GOT3 (cell line): ENCODE results near the gene TNS3.
"Not testable (repeated sequence)": the region's sequence is repeated elsewhere in the genome, so short reads cannot be mapped to it uniquely, and the experiment has no call there.

Experiments used
- DNase-seq: peaks from one replicate; lab custom pipeline; 2025; ENCODE audit warnings: mixed read lengths; lab: John Stamatoyannopoulos, UW

Gene TNS3

DNA sequence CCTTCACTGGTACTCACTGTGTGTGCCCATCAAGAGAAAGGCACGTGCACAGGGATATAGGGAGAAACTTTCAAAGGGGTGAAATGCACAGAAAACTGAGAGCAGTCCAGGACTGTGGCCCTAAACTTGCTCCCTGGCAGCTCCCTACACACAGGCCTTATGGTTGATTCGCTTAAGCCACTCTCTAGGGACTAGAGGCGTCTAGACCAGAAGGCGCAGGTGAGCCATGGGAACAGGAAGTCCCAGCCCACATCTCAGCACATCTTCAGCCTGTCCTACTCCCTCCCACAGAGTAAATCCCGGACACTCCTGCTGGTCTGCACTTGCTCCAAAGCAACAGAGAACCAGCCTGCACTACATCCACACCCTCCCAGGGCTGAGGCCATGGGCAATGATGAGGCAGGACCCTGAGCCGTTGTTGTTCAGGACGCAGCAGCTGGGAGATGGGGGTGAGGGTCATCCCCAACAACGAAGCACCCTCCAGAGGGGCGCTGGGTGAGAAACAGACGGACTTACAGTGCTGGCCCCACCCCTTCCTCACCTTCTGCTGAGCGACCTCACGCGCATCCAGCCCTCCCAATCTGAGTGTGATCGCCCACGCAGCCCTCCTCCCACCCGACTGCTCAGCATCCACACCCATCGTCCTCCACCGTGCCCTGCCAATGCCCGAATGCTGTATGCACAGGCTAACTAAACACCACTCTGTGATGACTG is 109.3 kb downstream of the TNS3 start:
- no peak for DNase-seq

DNA sequence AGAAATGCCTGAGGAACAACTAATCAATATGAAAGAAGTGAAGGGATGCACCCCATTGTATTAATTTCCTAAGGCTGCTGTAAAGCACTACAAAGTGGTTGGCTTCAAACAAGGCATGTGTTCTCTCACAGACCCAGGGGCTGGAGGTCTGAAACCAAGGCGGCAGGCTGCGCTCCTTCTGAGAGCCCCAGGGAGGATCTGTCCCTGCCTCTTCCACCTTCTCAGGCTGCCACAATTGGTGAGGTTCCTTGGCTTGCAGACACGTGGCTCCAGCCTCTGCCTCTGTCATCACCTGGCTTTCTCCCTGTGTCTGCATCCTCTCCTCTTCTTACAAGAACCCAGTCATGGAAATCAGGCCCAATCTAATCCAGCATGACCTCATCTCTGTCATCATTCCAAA is 110.1 kb downstream of the TNS3 start:
- DNase-seq, result no peak

DNA sequence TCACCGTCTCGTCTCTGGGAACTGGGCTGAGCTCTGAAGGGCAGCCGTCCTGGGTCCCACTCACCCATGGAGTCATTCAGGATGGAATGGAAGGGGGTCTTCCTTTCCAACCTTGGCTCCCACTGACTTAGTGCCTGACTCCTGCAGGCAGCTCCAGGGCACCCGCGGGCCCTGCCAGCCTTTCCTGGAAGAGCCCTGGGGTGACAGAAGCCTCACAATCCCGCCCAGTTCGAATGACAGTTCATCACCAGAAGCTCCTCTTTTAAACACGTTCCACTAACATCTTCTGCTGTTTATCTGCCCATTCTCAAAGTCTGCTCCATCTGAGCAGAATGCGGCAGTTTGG is 110.6 kb downstream of the TNS3 start:
- no peak for DNase-seq

DNA sequence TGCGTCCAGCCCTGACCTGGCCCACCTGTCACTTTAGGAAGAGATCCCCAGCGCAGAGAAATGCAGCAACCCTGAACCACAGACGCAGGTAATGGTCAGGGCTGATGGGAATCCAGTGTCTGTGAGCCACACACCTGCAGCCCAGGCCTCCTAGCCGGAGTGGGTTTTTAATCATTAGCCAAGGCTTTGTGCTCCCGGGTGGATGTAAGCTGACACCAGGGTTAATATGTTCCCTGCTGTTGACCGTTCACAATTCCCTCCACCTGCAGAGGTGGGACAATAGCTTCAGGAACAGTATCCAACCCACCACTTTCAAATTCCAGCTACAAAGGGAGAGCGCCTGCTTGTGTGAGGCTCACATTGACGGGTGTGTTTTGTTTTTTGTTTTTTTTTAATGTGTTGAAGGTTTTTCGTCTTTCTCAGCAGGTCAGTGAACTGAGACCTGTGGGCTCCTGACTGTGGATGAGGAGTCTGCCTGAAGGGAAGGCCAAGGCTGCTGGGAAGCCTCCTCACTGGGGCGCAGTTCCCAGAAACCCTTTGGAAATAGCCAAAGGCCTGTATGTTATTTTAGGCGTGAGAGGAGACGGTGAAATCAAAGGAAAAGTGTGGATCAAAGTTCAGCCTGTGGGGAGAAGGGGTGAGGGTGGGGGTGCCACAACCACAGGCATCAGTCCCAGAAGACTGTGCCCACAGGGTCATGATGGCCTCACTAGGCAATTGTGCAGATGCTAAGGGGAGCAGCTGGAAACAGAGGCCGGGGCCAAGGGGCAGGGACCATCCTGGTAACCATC is 111.1 kb downstream of the TNS3 start:
- no peak for DNase-seq

DNA sequence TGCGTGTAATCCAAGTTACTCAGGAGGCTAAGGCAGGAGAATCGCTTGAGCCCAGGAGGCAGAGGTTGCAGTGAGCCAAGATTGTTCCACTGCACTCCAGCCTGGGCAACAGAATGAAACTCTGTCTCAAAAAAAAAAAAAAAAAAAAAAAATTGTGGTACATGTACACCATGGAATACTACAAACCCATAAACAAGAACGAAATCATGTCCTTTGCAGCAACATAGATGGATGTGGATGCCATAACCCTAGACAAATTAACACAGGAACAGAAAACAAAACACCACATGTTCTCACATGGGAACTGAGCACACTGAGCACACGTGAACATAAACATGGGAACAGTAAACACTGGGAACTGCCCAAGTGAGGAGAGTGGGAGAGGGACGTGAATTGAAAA is 112.1 kb downstream of the TNS3 start:
- not testable (repeated sequence) for DNase-seq

DNA sequence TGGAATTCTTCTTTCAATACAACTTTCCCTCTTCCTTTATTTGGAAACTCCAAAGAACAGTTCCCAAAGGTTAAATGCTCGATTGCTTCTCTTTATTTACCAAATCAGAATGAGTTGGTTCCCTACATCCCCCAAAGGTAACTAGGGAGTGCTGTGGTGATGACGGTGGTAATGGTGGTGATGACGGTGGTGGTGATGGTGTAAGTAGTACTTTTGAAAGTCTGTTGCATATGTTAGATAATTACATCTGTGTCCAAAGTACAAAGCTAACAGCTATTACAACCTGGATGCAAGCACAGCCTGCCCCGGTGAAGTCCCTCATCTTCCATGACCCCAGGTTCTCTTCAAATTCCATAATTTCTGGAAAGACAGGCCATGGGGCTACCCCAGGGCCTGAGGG is 115.1 kb downstream of the TNS3 start:
- DNase-seq, result no peak

DNA sequence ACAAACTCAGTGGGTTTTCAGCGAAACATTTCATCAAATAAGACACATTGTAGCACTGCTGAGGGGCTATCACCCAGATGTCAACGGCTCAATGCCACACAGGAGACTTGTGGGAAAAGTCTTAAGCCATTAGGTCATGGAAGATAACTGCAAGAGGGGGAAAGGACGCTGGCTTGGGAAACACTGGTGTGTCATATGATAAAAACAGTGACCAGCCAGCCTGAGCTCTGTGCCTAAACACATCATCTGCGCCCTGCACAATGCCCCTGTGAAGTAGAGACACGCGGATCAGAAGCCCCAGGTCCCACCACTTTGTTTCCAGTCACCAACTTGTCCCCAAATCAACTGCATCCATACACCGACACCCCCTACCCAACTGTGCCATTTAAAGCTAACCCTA is 116.7 kb downstream of the TNS3 start:
- DNase-seq, result no peak

DNA sequence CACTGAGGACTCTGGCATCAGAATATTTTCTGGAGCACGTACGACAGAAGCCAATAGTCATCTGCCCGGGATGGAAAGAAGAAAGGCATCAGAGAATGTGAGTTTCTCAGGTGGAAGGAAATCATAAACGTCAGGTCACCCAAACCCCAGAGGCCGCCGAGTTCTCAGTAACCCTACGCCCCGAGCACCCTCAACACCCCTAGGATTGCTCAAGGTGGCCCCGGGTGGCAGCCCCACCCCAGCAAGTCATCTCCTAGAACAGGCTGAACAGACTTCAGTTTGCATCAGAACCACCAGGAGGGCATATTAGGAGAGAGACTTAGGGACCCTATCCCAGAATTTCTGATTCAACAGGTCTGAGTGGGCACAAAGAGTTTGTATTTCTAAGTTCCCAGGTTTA is 117.6 kb downstream of the TNS3 start:
- no peak for DNase-seq

DNA sequence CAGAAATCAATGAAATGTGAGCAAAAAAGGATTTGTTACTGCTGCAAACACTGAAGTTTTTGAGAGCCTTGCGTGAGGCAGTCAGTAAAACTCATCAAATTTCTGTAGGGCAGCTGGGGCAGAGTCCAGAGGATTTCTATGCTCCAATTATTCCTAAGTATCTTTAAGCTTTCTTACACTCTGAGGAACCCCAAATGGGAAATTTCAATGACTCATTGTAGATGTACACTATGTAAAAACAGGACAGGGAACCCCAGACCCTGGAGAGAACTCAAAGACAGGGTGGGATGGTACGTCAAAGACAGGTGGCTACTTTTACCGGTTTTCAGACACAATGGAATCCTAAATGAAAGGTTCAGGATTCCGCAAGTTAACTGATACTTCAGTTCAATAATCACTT is 120.2 kb downstream of the TNS3 start:
- no peak for DNase-seq

DNA sequence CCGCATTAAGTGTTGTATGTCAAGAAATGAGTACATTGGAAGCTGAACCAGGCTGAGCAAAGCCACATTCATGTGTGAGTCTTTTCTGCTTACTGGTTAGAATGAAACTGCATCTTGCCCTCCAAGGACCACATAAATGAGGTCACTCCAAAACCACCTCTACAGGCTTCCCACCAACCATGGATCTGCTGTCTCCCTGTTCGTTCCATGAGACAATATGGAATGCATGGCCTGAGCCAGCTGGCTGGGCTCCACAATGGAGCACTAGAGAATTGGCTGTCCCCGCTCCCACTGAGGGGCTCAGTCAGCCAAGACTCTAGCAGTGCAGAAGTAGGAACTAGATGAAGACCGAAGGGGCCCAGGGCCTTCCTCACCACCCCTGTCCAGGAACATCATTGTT is 120.8 kb downstream of the TNS3 start:
- DNase-seq, result no peak

DNA sequence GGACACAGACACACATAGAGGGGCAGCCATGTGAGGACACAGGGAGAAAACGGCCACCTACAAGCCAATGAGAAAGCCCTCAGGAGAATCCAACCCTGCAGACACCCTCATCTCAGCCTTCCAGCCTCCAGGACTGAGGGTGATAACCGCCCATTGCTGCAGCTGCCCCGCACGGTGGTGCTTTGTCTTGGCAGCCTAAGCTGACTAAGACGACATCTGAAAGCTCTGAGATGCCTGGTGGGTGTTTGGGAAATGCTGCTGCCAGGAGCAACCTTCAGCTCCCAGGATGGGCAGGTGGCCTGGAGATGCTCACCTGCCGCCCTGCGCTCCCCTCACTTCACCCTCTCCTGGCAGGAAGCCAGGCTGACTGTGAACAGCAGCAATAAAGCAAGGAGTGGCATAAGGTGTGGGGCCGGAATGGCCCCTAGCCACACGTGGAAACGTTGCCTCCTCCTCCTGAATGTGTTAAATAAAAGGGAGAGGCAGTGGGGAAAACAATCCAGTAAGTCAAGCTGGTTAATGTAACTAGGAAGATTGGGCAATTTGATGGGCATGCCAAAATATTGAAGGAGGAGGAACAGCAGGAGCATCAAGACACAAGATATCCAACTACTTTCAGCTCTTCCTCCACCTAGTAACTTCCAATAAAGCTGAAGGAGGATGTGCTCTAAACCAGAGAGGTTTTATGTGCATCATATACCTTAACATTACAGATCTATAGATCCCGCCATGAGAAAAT is 121.5 kb downstream of the TNS3 start:
- DNase-seq, result no peak

DNA sequence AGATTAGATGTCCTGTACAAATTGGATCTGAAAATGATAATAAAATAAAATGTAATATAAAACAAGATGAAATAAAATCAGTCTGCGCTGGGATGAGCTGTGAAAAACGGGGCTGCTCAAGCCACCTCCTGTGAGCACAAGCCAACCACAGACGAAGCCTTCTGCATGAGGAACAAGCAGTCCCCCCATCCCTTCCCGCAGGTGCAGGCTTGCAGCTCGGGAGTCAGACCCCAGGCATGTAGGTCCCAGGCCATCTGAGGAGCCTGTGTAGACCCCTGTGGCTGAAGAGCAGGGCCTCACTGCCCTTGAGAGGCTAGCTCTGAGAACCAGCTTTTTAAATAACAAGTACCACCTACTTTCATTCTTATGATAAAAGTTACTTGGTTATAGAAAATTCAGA is 123.4 kb downstream of the TNS3 start:
- DNase-seq, result no peak

DNA sequence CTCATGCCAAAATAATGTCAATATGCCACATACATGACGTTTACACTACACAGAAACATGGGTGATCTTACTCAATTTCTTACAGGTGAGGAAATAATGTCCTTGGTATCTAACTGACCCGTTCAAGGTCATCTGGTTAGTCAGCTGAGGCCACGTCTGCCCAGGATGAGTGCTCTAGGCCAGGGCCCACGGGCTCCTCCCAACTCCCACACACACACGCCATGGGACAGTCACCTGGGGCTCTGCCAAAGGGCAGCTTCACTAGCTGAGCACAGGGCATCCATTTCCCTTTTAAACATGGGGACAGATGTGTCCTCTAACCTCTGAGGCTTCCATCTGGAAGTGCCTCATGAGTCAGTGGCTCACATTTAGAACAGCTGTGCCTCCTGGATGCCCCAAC is 123.9 kb downstream of the TNS3 start:
- peak; percentile 43 for DNase-seq

DNA sequence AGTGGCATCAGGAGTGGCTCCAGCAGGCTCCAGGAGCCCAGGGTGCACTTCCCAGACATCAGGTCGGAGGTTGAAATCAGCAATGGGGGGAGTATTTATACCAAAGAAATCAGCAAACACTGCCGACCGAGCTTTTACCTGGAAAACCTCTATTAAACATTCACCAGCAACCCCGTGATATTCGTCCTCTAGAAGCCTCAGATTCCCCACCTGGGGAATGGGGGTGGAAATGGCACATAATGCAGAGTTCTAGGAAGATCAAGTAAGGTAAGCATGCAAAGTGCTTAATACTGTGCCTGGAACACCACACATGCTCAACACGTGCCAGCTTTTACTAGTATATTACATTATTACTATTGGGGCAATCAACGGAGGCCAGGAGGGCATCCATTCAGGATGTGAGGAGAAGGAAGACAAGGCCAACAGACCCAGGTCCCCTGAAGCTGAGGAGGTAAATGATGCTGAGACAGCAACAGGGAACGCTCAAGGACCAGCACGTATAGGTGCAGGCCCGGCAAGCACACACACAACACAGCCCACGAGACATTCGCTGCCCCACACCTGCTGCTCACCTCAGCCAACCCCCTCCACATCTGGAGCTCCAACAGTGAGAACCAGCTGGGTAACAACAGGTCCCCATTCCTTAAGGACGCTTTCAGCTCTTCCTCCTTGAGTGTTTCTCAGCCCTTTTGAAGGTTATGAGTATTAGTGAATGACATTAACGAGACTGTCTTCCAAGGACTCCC is 125.5 kb downstream of the TNS3 start:
- DNase-seq, result no peak

DNA sequence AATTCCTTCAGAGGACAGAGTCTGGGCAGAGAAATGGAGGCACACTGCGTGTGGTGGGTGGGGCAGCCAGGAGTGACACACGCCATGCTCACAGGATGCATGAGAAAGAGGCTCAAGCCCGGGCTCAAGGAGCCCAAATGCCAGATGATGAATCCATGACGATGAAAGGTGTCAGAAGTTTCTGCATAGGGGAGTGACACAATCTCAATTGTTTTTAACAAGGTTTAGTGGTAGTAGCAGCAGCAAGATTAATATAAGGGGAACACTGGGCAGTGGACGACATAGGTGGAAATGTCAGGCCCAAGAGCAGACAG is 126.1 kb downstream of the TNS3 start:
- no peak for DNase-seq

DNA sequence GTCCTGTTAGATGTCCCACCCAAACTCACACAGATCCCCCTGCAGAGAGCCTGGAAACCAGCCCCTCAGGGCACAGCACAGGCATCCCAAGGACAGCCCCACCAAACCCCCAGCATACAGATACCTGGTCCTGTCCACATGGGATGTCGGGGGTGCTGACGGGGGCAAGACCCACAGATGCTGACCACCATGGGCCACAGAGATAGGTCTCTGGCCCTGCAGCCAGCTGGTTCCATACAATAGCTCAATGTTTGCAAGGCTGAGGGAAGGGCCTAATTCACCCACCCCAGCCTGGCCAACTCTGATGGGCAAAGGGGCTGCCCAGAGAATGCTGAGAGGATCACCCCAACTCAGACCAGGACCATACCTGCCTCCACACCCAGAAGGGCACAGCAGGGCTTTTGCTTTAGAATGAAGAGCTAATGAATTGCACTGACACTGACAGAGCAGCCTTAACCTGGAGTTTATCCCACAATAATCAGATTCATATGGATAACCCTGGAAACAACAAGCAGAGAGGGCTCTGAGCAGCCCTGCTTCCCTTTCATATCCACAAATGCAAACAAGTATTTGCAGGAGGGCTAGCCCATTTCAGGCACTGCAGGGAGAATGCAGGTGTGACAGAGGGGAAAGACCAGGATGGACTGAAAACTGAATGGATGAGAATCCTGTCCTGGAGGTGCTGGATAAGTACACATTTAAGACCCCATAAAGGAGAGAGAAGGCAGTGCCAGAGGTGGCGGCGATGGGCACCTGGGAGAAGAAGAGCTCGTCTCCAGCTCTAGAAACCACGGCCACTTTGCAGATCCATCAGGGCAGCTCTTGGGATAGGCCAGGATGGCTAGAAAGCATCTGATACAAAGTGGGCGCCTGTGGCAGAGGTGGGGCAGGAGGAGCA is 126.7 kb downstream of the TNS3 start:
- DNase-seq, result no peak

DNA sequence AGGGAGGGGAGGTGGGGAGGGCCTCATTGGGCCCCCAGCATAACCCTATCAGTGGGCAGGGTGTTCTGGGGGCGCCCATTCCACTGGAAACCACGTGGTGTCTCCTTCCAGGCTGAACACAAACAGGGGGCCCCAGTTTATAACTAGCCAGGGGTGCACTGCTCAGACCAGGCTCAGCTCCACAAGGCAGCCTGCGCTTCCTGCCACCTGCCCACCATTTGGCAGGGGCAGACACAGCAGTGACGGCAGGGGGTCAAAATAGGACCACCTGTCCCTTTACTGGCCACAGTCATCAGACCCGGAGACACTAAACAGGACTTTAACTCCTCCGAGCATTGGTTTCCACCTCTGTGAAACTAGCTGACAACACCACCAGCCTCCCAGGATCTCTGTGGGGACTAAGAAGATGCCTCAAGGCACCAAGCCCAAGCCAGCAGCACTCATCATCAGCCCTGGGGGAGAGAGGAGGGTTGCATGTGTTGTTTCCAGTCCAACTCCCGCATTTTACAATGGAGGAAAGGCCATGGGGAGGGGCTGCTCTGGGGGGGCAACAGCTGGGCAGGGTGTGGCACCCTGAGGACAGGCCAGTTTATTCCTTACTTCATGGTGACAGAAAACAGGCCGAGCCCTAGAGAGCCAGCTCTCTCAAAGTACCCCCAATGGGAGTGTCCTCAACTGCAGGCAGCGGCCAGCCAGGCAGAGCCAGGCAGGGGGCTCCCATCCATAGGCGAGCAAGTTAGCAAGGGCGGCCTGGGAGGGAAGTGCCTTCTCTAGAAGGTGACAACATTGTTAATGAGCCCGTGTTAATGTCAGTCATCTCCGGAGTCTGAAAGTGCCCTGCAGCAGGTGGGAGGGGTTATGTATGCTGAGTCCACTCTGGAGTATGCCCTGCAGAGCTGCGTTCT is 127.6 kb downstream of the TNS3 start:
- no peak for DNase-seq

DNA sequence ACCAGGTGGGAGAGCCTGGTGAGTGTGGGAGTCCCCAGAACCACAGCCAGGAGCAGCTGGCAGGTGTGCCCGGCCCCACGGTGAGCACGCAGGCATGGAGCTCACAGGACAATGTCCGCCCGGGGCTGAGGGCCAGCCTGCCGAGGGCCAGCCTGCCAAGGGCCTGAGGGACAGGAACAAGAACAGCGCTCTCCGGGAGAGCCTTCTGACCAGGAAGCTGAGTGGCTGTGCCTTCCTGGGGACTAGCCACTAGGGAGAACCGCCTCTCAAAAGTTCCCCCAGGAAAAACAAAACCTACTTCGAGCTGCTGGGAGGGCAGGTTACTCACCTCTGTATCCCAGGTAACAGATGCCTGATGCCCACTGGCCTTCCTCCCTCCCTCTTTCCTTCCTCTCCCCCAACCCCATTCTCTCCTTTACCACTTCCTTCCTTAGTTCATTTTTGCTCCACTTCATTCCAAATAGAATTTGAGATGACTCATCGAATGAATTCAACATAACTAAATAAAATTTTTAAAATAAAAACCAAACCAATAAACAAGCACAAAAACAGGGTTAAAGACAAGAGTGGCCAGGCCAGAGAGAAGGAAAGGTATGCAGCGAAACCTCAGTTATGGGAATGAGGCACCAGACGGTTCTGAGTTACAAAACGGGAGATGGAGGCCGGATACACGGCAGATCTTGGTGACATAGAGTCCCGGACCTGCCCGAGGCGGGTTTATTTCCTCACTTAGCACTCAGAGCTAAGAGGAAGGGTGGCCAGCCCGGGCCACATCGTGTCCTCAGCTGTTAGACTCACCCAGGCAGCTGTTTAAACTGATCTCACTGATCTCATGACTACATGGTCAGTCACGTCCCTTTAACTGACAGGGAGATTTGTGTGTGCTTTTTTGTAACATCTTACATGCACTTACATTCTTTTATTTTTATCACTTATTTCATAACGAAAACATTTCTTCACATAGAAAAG is 128.5 kb downstream of the TNS3 start:
- DNase-seq, result no peak

DNA sequence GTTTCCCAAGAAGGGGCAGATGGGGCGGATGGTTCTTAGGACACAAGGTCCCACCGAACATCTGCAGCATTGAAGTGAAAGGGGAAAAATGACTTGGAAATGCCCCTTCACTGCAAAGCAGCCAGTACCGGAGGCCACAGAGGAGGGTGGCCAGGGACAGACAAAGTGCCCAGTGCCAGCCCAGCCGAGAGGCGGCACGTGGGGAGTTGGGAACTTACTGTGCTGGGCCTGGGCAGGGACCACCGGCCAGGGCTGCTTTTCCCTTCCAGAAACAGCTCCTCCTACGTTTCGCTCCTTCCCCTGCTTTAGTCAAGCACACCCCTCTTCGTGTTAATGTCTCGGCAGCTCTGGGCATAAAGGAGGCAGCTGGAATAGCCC is 129.2 kb downstream of the TNS3 start:
- no peak for DNase-seq
